HUES48 (cell line): ENCODE data around the gene ARHGEF6.
"Not testable (repeated sequence)": the region's sequence is repeated elsewhere in the genome, so short reads cannot be mapped to it uniquely, and the experiment has no call there.

ENCODE experiments used
- H3K27ac ChIP-seq: one replicate; pipeline ENCODE4 v1.7.0; 2013; ENCODE audit warnings: low read depth, low read length, inconsistent platforms
- H3K27me3 ChIP-seq: 2 replicates; pipeline ENCODE4 v1.6.1; 2013; ENCODE audit warnings: mild to moderate bottlenecking, low read length; ENCODE audit not compliant: control insufficient read depth, insufficient read depth
- H3K36me3 ChIP-seq: 2 replicates; pipeline ENCODE4 v1.6.1; 2013; ENCODE audit warnings: low read length; ENCODE audit not compliant: control insufficient read depth, insufficient read depth
- H3K4me1 ChIP-seq: 2 replicates; pipeline ENCODE4 v1.6.1; 2013; ENCODE audit warnings: mild to moderate bottlenecking, low read length; ENCODE audit not compliant: control insufficient read depth, insufficient read depth
- H3K4me3 ChIP-seq: 2 replicates; pipeline ENCODE4 v1.5.1; 2013; ENCODE audit warnings: mild to moderate bottlenecking, low read depth, low read length
- H3K9ac ChIP-seq: 2 replicates; pipeline ENCODE4 v1.6.1; 2013; ENCODE audit warnings: mild to moderate bottlenecking, low read depth, low read length, moderate library complexity
- H3K9me3 ChIP-seq: 2 replicates; pipeline ENCODE4 v1.6.1; 2013; ENCODE audit warnings: low read length; ENCODE audit not compliant: control insufficient read depth, insufficient read depth

The ARHGEF6 gene

GRCh38 chrX:136780763-136781162, at the start of gene ARHGEF6:
ARHGEF6 (minus strand) TSS chrX:136780932; CDS start chrX:136780882, 50 bp downstream.
- H3K9ac ChIP-seq, result no peak within 1 kb of the TSS
- no peaks in the 10 kb centered on the region for H3K9me3 ChIP-seq
- no peaks in the 10 kb centered on the region for H3K36me3 ChIP-seq
- H3K4me3 ChIP-seq, result no peak within 1 kb of the TSS
- no peak within 1 kb of the TSS for H3K27ac ChIP-seq
- 0 out of 2 replicates have a peak, but pooled peaks cover 2% of the 10 kb centered on the region for H3K27me3 ChIP-seq
- H3K4me1 ChIP-seq, result peaks cover 8% of the 10 kb centered on the region; the same call in 1 of the 2 replicates

GRCh38 chrX:136829413-136829812, 48.7 kb upstream of the ARHGEF6 start:
- H3K9ac ChIP-seq, result no peak overlapping the region
- H3K27ac ChIP-seq, result no peak overlapping the region
- no peak overlapping the region for H3K4me3 ChIP-seq
- H3K9me3 ChIP-seq, result no peaks in the 10 kb centered on the region
- H3K27me3 ChIP-seq, result no peaks in the 10 kb centered on the region
- H3K4me1 ChIP-seq, result no peaks in the 10 kb centered on the region
- H3K36me3 ChIP-seq, result no peaks in the 10 kb centered on the region

- H3K9ac ChIP-seq, result no peak overlapping the region
- no peaks in the 10 kb centered on the region for H3K36me3 ChIP-seq
- H3K4me3 ChIP-seq, result no peak overlapping the region
- no peaks in the 10 kb centered on the region for H3K4me1 ChIP-seq
- H3K9me3 ChIP-seq, result no peaks in the 10 kb centered on the region
- H3K27me3 ChIP-seq, result no peaks in the 10 kb centered on the region
- H3K27ac ChIP-seq, result no peak overlapping the region
Measured at GRCh38 chrX:136828830-136829229, 48.1 kb upstream of the ARHGEF6 start.

- Histone ChIP-seq H3K4me1 (no peaks in the 10 kb centered on the region), H3K27ac (no peak overlapping the region), H3K27me3 (no peaks in the 10 kb centered on the region), H3K9ac (no peak overlapping the region), H3K36me3 (no peaks in the 10 kb centered on the region), H3K4me3 (no peak overlapping the region), H3K9me3 (no peaks in the 10 kb centered on the region)
Measured at GRCh38 chrX:136827026-136827425, 46.3 kb upstream of the ARHGEF6 start.

- Histone ChIP-seq H3K27me3 (no peaks in the 10 kb centered on the region), H3K36me3 (no peaks in the 10 kb centered on the region), H3K9ac (no peak overlapping the region), H3K4me3 (no peak overlapping the region), H3K27ac (no peak overlapping the region), H3K9me3 (no peaks in the 10 kb centered on the region), H3K4me1 (no peaks in the 10 kb centered on the region)
Measured at GRCh38 chrX:136825771-136826170, 45.0 kb upstream of the ARHGEF6 start.

- H3K27me3 ChIP-seq, result no peaks in the 10 kb centered on the region
- no peaks in the 10 kb centered on the region for H3K4me1 ChIP-seq
- no peaks in the 10 kb centered on the region for H3K36me3 ChIP-seq
- no peaks in the 10 kb centered on the region for H3K9me3 ChIP-seq
- H3K9ac ChIP-seq, result no peak overlapping the region
- no peak overlapping the region for H3K4me3 ChIP-seq
- H3K27ac ChIP-seq, result no peak overlapping the region
Measured at GRCh38 chrX:136823175-136823574, 42.4 kb upstream of the ARHGEF6 start.

- Histone ChIP-seq H3K27ac (no peak overlapping the region), H3K9me3 (no peaks in the 10 kb centered on the region), H3K4me1 (no peaks in the 10 kb centered on the region), H3K27me3 (no peaks in the 10 kb centered on the region), H3K36me3 (no peaks in the 10 kb centered on the region), H3K4me3 (no peak overlapping the region), H3K9ac (no peak overlapping the region)
Measured at GRCh38 chrX:136822337-136823095, 41.8 kb upstream of the ARHGEF6 start.

GRCh38 chrX:136819756-136820155, 39.0 kb upstream of the ARHGEF6 start:
- not testable (repeated sequence) for H3K27me3 ChIP-seq, H3K36me3 ChIP-seq, H3K9ac ChIP-seq, H3K9me3 ChIP-seq, H3K4me3 ChIP-seq, H3K4me1 ChIP-seq, H3K27ac ChIP-seq

GRCh38 chrX:136819031-136819703, 38.4 kb upstream of the ARHGEF6 start:
- no peaks in the 10 kb centered on the region for H3K36me3 ChIP-seq
- no peaks in the 10 kb centered on the region for H3K4me1 ChIP-seq
- H3K27ac ChIP-seq, result no peak overlapping the region
- H3K9me3 ChIP-seq, result no peaks in the 10 kb centered on the region
- no peak overlapping the region for H3K9ac ChIP-seq
- no peak overlapping the region for H3K4me3 ChIP-seq
- H3K27me3 ChIP-seq, result no peaks in the 10 kb centered on the region

GRCh38 chrX:136816975-136817374, 36.2 kb upstream of the ARHGEF6 start:
- H3K9me3 ChIP-seq, result no peaks in the 10 kb centered on the region
- H3K4me3 ChIP-seq, result no peak overlapping the region
- no peaks in the 10 kb centered on the region for H3K36me3 ChIP-seq
- H3K27ac ChIP-seq, result no peak overlapping the region
- H3K9ac ChIP-seq, result no peak overlapping the region
- H3K4me1 ChIP-seq, result no peaks in the 10 kb centered on the region
- H3K27me3 ChIP-seq, result no peaks in the 10 kb centered on the region
